HL-60 (cell line): Measurements from ENCODE around the gene TGFA.

ENCODE experiments used
- SPI1 ChIP-seq: IDR thresholded peaks from 2 replicates; pipeline ENCODE4 v1.6.1; 2012; ENCODE audit warnings: low read depth, mild to moderate bottlenecking, borderline replicate concordance
- TF ChIP-seq, protein P1 (sequence below): IDR thresholded peaks from one replicate; pipeline ENCODE4 v1.5.1; 2011; ENCODE audit warnings: low read length, control low read depth, inconsistent platforms; ENCODE audit not compliant: insufficient read depth

DNA sequence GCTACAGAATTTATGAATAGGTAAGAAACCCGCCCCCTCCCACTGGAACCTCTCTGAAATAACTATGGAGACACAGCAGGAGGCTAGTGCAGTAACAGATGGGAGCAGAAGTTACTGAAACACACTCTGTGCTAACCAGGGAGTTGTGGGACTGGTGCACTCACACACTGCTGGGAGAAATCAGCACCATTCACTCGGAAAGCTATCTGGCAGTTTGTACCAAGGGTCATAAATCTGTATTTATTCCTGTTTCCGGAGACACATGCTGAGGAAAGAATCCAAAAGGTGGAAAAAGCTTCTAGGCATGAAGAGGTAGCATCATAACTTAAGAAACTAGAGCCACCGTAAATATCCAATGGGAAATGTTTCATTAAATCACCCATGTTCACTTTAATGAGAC is 39.9 kb downstream of the TGFA start:
- TF ChIP-seq SPI1: no peak
- TF ChIP-seq, protein P1, sequence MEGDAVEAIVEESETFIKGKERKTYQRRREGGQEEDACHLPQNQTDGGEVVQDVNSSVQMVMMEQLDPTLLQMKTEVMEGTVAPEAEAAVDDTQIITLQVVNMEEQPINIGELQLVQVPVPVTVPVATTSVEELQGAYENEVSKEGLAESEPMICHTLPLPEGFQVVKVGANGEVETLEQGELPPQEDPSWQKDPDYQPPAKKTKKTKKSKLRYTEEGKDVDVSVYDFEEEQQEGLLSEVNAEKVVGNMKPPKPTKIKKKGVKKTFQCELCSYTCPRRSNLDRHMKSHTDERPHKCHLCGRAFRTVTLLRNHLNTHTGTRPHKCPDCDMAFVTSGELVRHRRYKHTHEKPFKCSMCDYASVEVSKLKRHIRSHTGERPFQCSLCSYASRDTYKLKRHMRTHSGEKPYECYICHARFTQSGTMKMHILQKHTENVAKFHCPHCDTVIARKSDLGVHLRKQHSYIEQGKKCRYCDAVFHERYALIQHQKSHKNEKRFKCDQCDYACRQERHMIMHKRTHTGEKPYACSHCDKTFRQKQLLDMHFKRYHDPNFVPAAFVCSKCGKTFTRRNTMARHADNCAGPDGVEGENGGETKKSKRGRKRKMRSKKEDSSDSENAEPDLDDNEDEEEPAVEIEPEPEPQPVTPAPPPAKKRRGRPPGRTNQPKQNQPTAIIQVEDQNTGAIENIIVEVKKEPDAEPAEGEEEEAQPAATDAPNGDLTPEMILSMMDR: no peak
